Spleen (tissue), 7 donors: ENCODE results near the gene G3BP1.
"Not testable (repeated sequence)": the region's sequence is repeated elsewhere in the genome, so short reads cannot be mapped to it uniquely, and the experiment has no call there.

Experiments used
- POLR2A ChIP-seq, 3 donors: fragments of 450-650 bp; IDR thresholded peaks; one replicate each; pipeline ENCODE4 v1.5.1; 2017; ENCODE audit warnings: antibody characterized with exemption in 3 of 3, mild to moderate bottlenecking in 1 of 3
- TF ChIP-seq, protein P1 (sequence below), 11 experiments: fragments of 200-600 bp in 7 of 11; fragments of 450-650 bp in 4 of 11; sonication (generic) in 4 of 11; IDR thresholded peaks in 8 of 11; conservative IDR thresholded peaks in 3 of 11; 1 replicate in 7 of 11; 2 replicates in 4 of 11; pipeline versions ENCODE4 v1.4.0 to v1.8.0; 2016 to 2021; ENCODE audit warnings: antibody characterized with exemption in 11 of 11, inconsistent platforms in 4 of 11, mild to moderate bottlenecking in 1 of 11
- donor health status: DM: no; HTN: no; CAD: no; lungs with moderate emphysema.
- donor health status: DM: no; HTN: no; CAD: no.
- donor health status: DM: no; HTN: no; CAD: no.

DNA sequence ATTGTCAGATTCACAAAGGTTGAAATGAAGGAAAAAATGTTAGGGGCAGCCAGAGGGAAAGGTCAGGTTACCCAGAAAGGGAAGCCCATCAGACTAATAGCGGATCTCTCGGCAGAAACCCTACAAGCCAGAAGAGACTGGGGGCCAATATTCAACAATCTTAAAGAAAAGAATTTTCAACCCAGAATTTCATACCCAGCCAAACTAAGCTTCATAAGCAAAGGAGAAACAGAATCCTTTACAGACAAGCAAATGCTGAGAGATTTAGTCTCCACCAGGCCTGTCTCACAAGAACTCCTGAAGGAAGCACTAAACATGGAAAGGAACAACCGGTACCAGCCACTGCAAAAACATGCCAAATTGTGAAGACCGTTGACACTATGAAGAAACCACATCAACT lies 61.1 kb downstream of the G3BP1 start:
- TF ChIP-seq POLR2A (IDR thresholded peaks at IDR 0.05): not testable (repeated sequence)
- TF ChIP-seq, protein P1, sequence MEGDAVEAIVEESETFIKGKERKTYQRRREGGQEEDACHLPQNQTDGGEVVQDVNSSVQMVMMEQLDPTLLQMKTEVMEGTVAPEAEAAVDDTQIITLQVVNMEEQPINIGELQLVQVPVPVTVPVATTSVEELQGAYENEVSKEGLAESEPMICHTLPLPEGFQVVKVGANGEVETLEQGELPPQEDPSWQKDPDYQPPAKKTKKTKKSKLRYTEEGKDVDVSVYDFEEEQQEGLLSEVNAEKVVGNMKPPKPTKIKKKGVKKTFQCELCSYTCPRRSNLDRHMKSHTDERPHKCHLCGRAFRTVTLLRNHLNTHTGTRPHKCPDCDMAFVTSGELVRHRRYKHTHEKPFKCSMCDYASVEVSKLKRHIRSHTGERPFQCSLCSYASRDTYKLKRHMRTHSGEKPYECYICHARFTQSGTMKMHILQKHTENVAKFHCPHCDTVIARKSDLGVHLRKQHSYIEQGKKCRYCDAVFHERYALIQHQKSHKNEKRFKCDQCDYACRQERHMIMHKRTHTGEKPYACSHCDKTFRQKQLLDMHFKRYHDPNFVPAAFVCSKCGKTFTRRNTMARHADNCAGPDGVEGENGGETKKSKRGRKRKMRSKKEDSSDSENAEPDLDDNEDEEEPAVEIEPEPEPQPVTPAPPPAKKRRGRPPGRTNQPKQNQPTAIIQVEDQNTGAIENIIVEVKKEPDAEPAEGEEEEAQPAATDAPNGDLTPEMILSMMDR (IDR thresholded peaks at IDR 0.05 in 8 of 11, conservative IDR thresholded peaks at IDR 0.05 in 3 of 11): not testable (repeated sequence)
